Lung (tissue), 16 donors: Measurements from ENCODE around the gene SPDYC. TPM values are rescaled to one million over a fixed set of nuclear protein-coding genes. Genes with fewer than 3 reads are reported as not detected.

Source experiments
- ATAC-seq: fragments of 200-7000 bp; cut with Tn5 transposase; one replicate; pipeline ENCODE4 v1.9.1; 2020; ENCODE audit warnings: moderate number of reproducible peaks; ENCODE audit not compliant: insufficient read depth, low FRiP score
- DNase-seq, 3 donors: peaks; one replicate each; pipeline ENCODE4 v3.0.0-alpha.2; 2013 to 2017
- H3K27ac ChIP-seq, 2 donors: one replicate each; pipeline ENCODE4 v1.5.1; 2013; ENCODE audit warnings: mild to moderate bottlenecking in 2 of 2, moderate library complexity in 2 of 2, control low read depth in 1 of 2, inconsistent platforms in 1 of 2, low read depth in 1 of 2, low read length in 1 of 2
- H3K27me3 ChIP-seq, 3 donors: one replicate each; pipeline ENCODE4 v1.5.1; 2013; ENCODE audit warnings: low read length in 2 of 3; ENCODE audit not compliant: control insufficient read depth in 3 of 3, insufficient read depth in 3 of 3
- H3K36me3 ChIP-seq, 4 donors: one replicate each; pipeline ENCODE4 v1.5.1; 2013; ENCODE audit warnings: low read length in 4 of 4, mild to moderate bottlenecking in 1 of 4, moderate library complexity in 1 of 4; ENCODE audit not compliant: control insufficient read depth in 4 of 4, insufficient read depth in 4 of 4
- H3K4me1 ChIP-seq, 5 donors: one replicate each; pipeline ENCODE4 v1.5.1; 2013; ENCODE audit warnings: low read length in 5 of 5, mild to moderate bottlenecking in 2 of 5, moderate library complexity in 1 of 5; ENCODE audit not compliant: control insufficient read depth in 5 of 5, insufficient read depth in 5 of 5
- H3K4me3 ChIP-seq: one replicate; pipeline ENCODE4 v1.5.1; 2013; ENCODE audit warnings: mild to moderate bottlenecking, control low read depth, moderate library complexity
- H3K9ac ChIP-seq, 2 donors: one replicate each; pipeline ENCODE4 v1.5.1; 2013; ENCODE audit warnings: low read length in 2 of 2, control low read depth in 1 of 2; ENCODE audit not compliant: insufficient read depth in 1 of 2
- H3K9me3 ChIP-seq, 4 donors: one replicate each; pipeline ENCODE4 v1.5.1; 2013; ENCODE audit warnings: low read length in 3 of 4, mild to moderate bottlenecking in 1 of 4, moderate library complexity in 1 of 4; ENCODE audit not compliant: control insufficient read depth in 4 of 4, insufficient read depth in 3 of 4
- CTCF ChIP-seq: IDR thresholded peaks from 2 replicates; pipeline ENCODE4 v1.5.1; 2012; ENCODE audit warnings: mild to moderate bottlenecking; ENCODE audit errors: control extremely low read depth, extremely low read depth
- WGBS, 2 donors: extraction: QIAGEN DNeasy Blood & Tissue Kit; methylation state at CpG; one replicate each; pipeline ENCODE4 v1.1.7; 2013; 5-methylcytosine and 5-hydroxymethylcytosine counted together
- long read RNA-seq, 5 donors: transcript quantifications; one replicate each; lab custom pipeline, GENCODE V29; 2026
- polyA plus RNA-seq, 2 donors: library from polyadenylated mRNA; stranded (reverse); fragments of 200-250 nt; gene quantifications; one replicate each; pipeline ENCODE4 v1.2.1, GENCODE V29; 2013
- total RNA-seq, 2 donors: library from RNA; depleted of rRNA in 1 of 2; stranded (reverse); fragments of >200 nt in 1 of 2; gene quantifications; one replicate each; pipeline ENCODE4 v1.2.1, GENCODE V29; 2014 to 2021
- donor health status: control.
- donor health status: control.
- donor health status: Bipolar disorder and iron deficiency.
- donor health status: healthy.
- donor health status: DM: yes; HTN: yes; CAD: no.

SPDYC gene, protein sequence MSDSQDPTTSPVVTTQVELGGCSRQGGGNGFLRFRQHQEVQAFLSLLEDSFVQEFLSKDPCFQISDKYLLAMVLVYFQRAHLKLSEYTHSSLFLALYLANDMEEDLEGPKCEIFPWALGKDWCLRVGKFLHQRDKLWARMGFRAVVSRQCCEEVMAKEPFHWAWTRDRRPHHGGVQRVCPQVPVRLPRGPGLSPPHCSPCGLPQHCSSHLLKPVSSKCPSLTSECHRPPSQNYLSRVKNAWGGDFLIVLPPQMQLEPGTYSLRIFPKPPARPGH
- not detected for total RNA-seq
- not detected for polyA plus RNA-seq
- long read RNA-seq, donor 1: 0 reads
- long read RNA-seq, donor 2: 0 reads
- long read RNA-seq, donor 3: 0 reads
- long read RNA-seq, donor 4: 0 reads
- long read RNA-seq, donor 5: 0 reads

- DNase-seq: no peak
- no peak for TF ChIP-seq CTCF
- Histone ChIP-seq H3K9me3 (peaks cover 0 to 2% (median 0%) of the 10 kb centered on the region in 4 donors), H3K36me3 (no peaks in the 10 kb centered on the region), H3K27me3 (no peaks in the 10 kb centered on the region), H3K27ac (no peak within 1 kb of the TSS), H3K4me3 (no peak within 1 kb of the TSS), H3K4me1 (peaks cover 0 to 7% (median 0%) of the 10 kb centered on the region in 5 donors), H3K9ac (no peak within 1 kb of the TSS)
- ATAC-seq: no peak
- WGBS, 2 donors: 94 to 95% methylated on average over 21 of the region's 21 CpGs
These were observed at the start of gene SPDYC for GRCh38 chr11:65170058-65170534. Gene SPDYC (plus strand): TSS chr11:65170233. CDS start chr11:65171358, 1,125 bp downstream.

DNA sequence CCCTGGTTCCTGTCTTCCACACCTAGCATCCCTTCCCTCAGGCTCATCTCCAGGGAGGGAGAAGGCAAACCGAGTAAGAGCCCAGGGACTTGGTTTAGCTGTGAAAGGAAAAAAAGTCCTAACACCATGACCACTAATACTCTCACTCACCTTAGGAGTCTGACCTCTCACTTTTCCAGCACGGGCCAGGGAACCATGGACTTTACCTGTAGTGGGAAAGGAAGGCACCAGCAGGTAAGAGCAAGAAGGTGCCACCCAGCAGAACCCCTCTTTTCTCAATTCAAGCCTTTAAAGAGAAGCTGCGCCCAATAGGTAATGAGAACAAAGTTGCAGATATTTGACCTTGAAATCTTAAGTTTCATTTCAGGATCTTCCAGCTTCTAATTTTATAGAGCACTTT is 49.2 kb upstream of the SPDYC start:
- Histone ChIP-seq H3K4me1 (peaks cover 0 to 27% (median 10%) of the 10 kb centered on the region in 5 donors), H3K9ac (peak overlapping the region in 1 of 2 donors; percentile 94), H3K27me3 (no peaks in the 10 kb centered on the region), H3K9me3 (no peaks in the 10 kb centered on the region), H3K27ac (peak overlapping the region; percentile 30 to 92), H3K36me3 (peaks cover 15 to 43% (median 28%) of the 10 kb centered on the region in 4 donors), H3K4me3 (no peak overlapping the region)
- 86 to 100% methylated on average over 3 of the region's 3 CpGs for WGBS, 2 donors
- TF ChIP-seq CTCF: no peak
- ATAC-seq (no peak), DNase-seq (no peak)

- DNase-seq: no peak
- H3K9ac ChIP-seq: peak overlapping the region; percentile 94 to 97
- H3K9me3 ChIP-seq: no peaks in the 10 kb centered on the region
- no peak for TF ChIP-seq CTCF
- peak overlapping the region; percentile 87 to 92 for H3K27ac ChIP-seq
- peak overlapping the region; percentile 90 for H3K4me3 ChIP-seq
- no peaks in the 10 kb centered on the region for H3K27me3 ChIP-seq
- 2% methylated on average over 22 of the region's 22 CpGs for WGBS, 2 donors
- no peak for ATAC-seq
- H3K4me1 ChIP-seq: peaks cover 0 to 21% (median 7%) of the 10 kb centered on the region in 5 donors
- H3K36me3 ChIP-seq: peaks cover 15 to 39% (median 31%) of the 10 kb centered on the region in 4 donors
These were observed 48.6 kb upstream of the SPDYC start for GRCh38 chr11:65121447-65121864.
